SJCRH30 (cell line): ENCODE results near the gene LAD1. TPM values are rescaled to one million over a fixed set of nuclear protein-coding genes. Genes with fewer than 3 reads are reported as not detected.

Experiments used
- DNase-seq, 2 experiments: peaks; one replicate each; pipeline ENCODE4 v3.0.0-alpha.2; 2015 to 2020
- H3K27ac ChIP-seq: fragments of 250-450 bp; sonication (Bioruptor Pico); 2 replicates; pipeline ENCODE4 v1.5.1; 2020; ENCODE audit warnings: mild to moderate bottlenecking, moderate library complexity
- H3K27me3 ChIP-seq: fragments of 250-450 bp; sonication (Bioruptor Pico); 2 replicates; pipeline ENCODE4 v1.5.1; 2020; ENCODE audit warnings: mild to moderate bottlenecking, moderate library complexity
- H3K36me3 ChIP-seq: fragments of 250-450 bp; sonication (Bioruptor Pico); 2 replicates; pipeline ENCODE4 v1.5.1; 2020; ENCODE audit warnings: mild to moderate bottlenecking, moderate library complexity
- H3K4me1 ChIP-seq: fragments of 250-450 bp; sonication (Bioruptor Pico); 2 replicates; pipeline ENCODE4 v1.5.1; 2020; ENCODE audit warnings: mild to moderate bottlenecking, moderate library complexity
- H3K4me3 ChIP-seq: fragments of 250-450 bp; sonication (Bioruptor Pico); 2 replicates; pipeline ENCODE4 v1.5.1; 2020; ENCODE audit warnings: mild to moderate bottlenecking, moderate library complexity
- H3K9me3 ChIP-seq: fragments of 250-450 bp; sonication (Bioruptor Pico); replicated peaks from 2 replicates; pipeline ENCODE4 v1.5.1; 2020; ENCODE audit warnings: mild to moderate bottlenecking, moderate library complexity
- total RNA-seq: library from RNA; depleted of rRNA; stranded (reverse); fragments of >200 nt; shearing (Covaris generic); gene quantifications from 2 replicates; pipeline ENCODE4 v1.2.3, GENCODE V29; 2014

Gene LAD1
- total RNA-seq, 1 experiment from 2014 or later: 1.1 TPM

- Histone ChIP-seq H3K36me3 (no peaks in the 10 kb centered on the region), H3K27ac (no peak overlapping the region), H3K9me3 (no peaks in the 10 kb centered on the region), H3K4me1 (peaks cover 28% of the 10 kb centered on the region), H3K27me3 (no peaks in the 10 kb centered on the region), H3K4me3 (no peak overlapping the region)
- DNase-seq: no peak
Observed at GRCh38 chr1:201391225-201391624, 7.9 kb downstream of the LAD1 start.

DNA sequence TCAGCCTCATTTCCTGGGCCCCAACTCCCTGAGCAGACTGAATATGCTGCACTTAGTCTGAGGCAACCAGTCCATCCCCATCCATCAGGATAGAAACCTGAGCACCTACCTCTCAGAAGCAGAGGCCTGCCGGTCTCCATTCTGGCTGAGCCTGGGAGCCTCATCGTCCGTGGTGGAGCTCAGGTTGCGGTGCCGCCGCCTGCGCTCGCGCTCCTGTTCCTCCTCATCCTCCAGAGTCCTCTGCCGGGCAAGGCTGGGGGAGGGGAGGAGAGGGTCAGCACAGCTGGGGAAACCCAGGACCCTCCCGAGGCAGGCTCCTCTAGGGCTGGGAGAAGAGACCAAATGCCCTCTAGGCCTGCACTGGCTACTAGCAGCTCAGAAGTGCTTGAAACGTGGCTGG is 10.1 kb downstream of the LAD1 start:
- Histone ChIP-seq H3K9me3 (no peaks in the 10 kb centered on the region), H3K4me1 (peaks cover 23% of the 10 kb centered on the region), H3K27me3 (no peaks in the 10 kb centered on the region), H3K27ac (no peak overlapping the region), H3K36me3 (no peaks in the 10 kb centered on the region), H3K4me3 (no peak overlapping the region)
- DNase-seq: no peak

GRCh38 chr1:201386208-201386607 is 12.9 kb downstream of the LAD1 start:
- H3K27ac ChIP-seq: no peak overlapping the region
- no peak overlapping the region for H3K4me3 ChIP-seq
- H3K4me1 ChIP-seq: peaks cover 31% of the 10 kb centered on the region
- H3K27me3 ChIP-seq: no peaks in the 10 kb centered on the region
- no peaks in the 10 kb centered on the region for H3K36me3 ChIP-seq
- no peaks in the 10 kb centered on the region for H3K9me3 ChIP-seq
- no peak for DNase-seq

DNA sequence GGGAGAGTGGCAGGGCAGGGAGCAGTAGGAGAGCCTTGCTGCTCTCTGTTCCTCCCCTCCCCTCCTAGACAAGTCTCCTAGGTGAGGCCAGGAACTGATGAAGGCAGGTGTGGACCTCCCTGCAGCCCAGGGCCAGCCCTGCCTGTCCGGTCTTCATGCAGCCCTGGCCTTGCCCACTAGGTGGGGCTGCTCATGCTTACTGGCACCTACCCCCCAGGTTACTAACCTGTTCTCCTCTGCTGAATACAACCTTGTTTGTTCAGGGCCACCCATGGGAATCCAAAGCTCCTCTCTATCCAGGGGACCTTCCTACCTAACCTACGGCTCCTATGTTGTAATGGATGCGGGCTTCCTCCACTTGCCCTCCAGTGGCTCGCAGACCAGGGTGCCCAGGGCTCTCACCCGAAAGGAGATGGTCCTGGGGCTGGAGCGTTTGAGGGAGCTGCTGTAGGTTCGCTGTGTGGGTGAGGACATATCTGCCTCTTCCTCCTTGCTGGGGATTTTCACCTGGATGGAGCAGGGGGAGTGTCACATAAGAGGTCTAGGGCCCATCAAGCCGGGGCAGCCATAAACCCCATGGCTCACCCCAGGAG is 13.7 kb downstream of the LAD1 start:
- Histone ChIP-seq H3K27ac (no peak overlapping the region), H3K4me3 (no peak overlapping the region), H3K4me1 (peaks cover 31% of the 10 kb centered on the region), H3K36me3 (no peaks in the 10 kb centered on the region), H3K9me3 (no peaks in the 10 kb centered on the region), H3K27me3 (no peaks in the 10 kb centered on the region)
- peak; percentile 70 to 80 for DNase-seq

DNA sequence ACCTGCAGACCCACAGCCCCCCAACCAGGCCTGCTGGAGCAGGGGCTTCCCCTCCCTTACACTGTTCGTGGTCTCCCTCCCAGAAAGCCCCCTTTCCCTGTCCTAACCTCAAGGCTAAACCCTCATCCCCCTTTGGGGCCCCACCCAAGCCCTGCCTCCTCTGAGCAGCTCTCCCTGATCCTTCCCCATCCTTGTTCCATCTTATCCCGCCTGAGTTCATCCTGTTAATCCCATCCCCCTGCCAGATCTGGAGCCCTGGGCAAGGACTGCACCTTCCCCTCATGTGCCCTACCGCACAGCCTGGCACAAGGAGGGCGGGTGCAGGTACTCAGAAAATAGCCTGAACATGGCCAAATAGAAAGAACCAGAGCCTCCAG is 14.7 kb downstream of the LAD1 start:
- Histone ChIP-seq H3K9me3 (no peaks in the 10 kb centered on the region), H3K4me3 (no peak overlapping the region), H3K4me1 (peaks cover 31% of the 10 kb centered on the region), H3K27ac (peak overlapping the region; percentile 68), H3K36me3 (no peaks in the 10 kb centered on the region), H3K27me3 (no peaks in the 10 kb centered on the region)
- no peak for DNase-seq

DNA sequence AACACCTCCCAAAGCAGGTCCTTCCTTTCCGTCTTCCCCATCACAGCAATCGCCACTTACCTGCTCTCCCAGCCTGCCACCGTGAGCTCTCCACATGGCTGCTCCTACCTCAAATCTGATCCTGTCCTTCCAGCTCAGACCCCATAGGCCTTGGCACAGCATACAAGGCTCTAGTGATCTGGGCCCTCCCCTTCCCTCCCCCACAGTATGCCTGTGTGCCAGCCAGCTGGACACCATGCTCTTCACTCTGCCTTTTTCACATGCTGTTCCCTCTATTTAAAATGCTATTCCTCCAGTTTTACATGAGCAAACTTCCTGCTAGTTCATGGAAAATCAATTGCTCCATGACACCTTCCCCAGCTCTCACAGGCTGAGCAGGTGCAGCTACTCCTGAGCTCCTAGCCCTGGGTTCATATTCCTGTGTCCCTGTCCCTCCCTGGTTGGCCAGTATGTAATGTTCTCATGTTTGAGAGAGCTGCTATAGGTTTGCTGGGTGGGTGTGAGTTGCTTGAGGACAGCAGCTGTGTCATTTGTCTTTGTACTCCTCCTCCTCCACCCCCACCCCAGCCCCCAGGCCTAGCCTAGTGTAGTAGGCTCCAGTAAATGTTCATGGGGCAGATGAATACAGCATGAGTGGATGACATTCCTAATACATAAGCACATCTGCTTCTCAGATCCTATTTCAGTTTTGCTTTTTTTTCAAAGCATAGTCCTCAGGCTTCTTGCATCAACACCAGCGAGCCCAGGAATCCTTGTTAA is 15.3 kb downstream of the LAD1 start:
- Histone ChIP-seq H3K4me1 (peaks cover 31% of the 10 kb centered on the region), H3K36me3 (no peaks in the 10 kb centered on the region), H3K27me3 (no peaks in the 10 kb centered on the region), H3K27ac (peak overlapping the region; percentile 68), H3K9me3 (no peaks in the 10 kb centered on the region), H3K4me3 (no peak overlapping the region)
- DNase-seq: peak; percentile 98 to 99

- no peaks in the 10 kb centered on the region for H3K27me3 ChIP-seq
- DNase-seq: no peak
- no peak overlapping the region for H3K27ac ChIP-seq
- peaks cover 54% of the 10 kb centered on the region for H3K4me1 ChIP-seq
- no peaks in the 10 kb centered on the region for H3K9me3 ChIP-seq
- no peaks in the 10 kb centered on the region for H3K36me3 ChIP-seq
- no peak overlapping the region for H3K4me3 ChIP-seq
Observed at GRCh38 chr1:201381130-201381529, 18.0 kb downstream of the LAD1 start.

DNA sequence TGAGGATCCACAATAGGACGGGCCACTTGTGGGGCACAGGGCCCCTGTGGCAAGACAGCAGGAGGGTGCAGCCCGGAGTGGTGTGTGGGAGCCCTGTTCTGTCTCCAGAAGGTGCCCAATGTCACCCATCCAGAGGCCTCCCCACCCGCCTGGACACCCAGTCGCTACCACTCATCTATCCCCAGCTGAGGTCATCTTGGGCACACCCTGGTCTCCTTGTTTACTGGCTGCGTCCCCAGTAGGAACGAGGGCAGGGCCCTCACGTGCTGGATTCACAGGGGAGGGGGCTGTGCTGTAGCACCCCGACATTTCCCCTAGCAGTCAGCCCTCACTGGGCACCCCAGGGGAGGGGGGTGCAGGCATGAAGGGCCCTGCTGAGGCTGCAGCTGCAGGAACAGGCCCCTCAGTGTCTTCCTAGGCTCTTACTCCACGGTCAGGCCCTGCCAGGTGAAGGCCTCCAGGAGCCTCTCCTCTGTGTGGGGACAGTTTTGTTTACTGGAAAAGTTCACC is 19.3 kb downstream of the LAD1 start:
- Histone ChIP-seq H3K27ac (no peak overlapping the region), H3K9me3 (no peaks in the 10 kb centered on the region), H3K36me3 (no peaks in the 10 kb centered on the region), H3K4me1 (peaks cover 58% of the 10 kb centered on the region), H3K27me3 (no peaks in the 10 kb centered on the region), H3K4me3 (no peak overlapping the region)
- DNase-seq: no peak

GRCh38 chr1:201378804-201379203 is 20.3 kb downstream of the LAD1 start:
- no peak overlapping the region for H3K27ac ChIP-seq
- H3K4me1 ChIP-seq: peaks cover 61% of the 10 kb centered on the region
- no peak for DNase-seq
- no peaks in the 10 kb centered on the region for H3K27me3 ChIP-seq
- no peaks in the 10 kb centered on the region for H3K9me3 ChIP-seq
- no peaks in the 10 kb centered on the region for H3K36me3 ChIP-seq
- H3K4me3 ChIP-seq: no peak overlapping the region

DNA sequence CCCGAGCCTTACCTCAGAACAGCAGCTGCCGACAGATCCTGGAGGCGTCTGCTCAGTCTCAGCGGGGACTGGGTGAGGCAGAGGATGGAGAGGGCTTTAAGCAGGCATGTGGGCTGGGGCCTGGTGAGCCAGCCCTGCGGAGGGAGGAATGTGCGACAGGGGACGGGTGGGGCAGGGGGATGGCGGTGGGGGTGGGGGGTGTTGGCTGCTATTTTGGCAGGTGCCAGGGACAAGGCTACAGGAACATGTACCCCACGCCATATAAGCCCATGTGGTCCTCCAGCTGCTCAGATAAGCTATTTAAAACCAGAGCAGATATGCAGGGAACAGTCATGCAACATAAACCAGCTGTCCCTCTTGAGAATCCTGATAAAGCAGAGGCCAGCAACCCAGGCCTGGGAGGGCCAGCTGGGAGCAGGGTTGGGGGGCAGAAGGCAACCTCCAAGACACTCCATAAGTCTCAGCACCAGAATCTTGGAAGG is 21.5 kb downstream of the LAD1 start, which contains the start of gene TNNT2:
TNNT2 (minus strand) TSS at position 70 of the 482 bp plus-strand sequence. CDS start 4,426 bp downstream, outside the sequence.
- Histone ChIP-seq H3K27ac (peak within 1 kb of the TSS; percentile 78), H3K9me3 (no peaks in the 10 kb centered on the region), H3K27me3 (no peaks in the 10 kb centered on the region), H3K4me1 (peaks cover 55% of the 10 kb centered on the region), H3K36me3 (no peaks in the 10 kb centered on the region), H3K4me3 (peak within 1 kb of the TSS; percentile 57)
- DNase-seq: peak; percentile 91 to 92

DNA sequence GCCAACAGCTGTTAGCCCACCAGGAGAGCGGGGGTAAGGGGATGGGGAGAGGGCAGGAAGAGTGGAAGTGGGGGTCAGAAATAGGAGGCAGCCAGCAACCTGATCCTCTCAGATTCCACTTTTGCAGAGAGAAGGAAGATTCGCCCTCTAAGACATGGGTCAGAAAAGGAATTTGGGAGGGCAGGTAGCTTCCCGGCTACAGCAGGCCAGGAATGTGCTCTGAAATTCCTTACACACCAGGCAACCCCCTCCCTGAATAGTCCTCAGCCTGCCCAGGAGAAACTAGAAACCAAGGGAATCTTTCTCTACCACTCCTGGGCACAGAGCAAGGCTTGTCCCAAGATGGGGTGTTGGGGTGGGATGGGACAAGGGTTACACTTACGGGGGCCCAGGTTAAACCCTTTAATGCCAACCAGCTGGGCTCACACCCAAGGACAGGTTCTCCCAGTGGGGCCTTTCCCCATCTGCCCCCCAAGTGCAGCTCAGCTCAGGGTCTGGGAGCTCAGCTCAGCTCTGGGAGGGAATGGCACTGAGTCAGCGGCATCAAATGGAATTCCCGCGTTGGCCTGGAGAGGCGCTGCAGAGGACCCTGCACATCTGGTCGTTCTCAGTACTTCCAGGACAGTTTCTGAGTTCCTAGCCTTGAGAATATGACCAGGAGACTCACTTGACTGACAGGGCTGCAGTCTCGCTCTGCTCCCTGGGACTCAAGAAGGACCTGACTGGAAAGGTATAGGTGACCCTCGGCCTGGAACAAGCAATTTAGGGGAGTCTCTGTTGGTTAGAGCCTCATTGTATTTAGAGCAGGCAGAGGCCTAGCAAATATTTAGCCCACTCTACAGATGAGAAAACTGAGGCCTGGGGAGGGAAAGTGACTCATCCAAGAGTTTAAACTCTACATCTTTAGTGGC is 22.4 kb downstream of the LAD1 start:
- Histone ChIP-seq H3K36me3 (no peaks in the 10 kb centered on the region; the same call in 1 of the 2 replicates), H3K27me3 (no peaks in the 10 kb centered on the region), H3K27ac (peak overlapping the region; percentile 78), H3K4me3 (peak overlapping the region; percentile 57), H3K4me1 (peaks cover 57% of the 10 kb centered on the region), H3K9me3 (no peaks in the 10 kb centered on the region)
- peak; percentile 93 to 94 for DNase-seq

- Histone ChIP-seq H3K4me1 (peaks cover 57% of the 10 kb centered on the region), H3K9me3 (no peaks in the 10 kb centered on the region), H3K27ac (peak overlapping the region; percentile 78), H3K36me3 (no peaks in the 10 kb centered on the region; the same call in 1 of the 2 replicates), H3K4me3 (peak overlapping the region; percentile 57), H3K27me3 (no peaks in the 10 kb centered on the region)
- DNase-seq: no peak
Observed at GRCh38 chr1:201376107-201376463, 23.0 kb downstream of the LAD1 start.

DNA sequence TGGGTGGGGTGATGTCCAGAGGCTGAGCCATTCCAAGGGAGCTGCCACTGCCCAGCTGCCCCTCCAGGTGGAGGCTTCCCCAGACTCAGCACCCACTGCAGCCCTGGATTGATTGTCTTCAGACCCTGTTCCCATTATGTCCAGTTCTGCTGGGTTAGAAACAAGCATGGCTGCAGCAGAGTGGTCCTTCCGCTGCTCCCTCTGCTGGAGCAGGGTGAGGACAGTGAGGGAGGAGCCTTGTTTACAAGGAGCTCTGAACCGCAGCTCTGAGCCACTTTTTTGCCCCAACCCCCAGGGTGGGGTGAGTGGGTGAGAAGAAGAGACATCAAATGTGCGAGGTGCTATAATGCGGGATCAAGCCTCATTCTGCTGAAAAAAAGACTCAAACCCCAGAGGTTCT is 24.0 kb downstream of the LAD1 start:
- no peaks in the 10 kb centered on the region for H3K9me3 ChIP-seq
- no peak overlapping the region for H3K4me3 ChIP-seq
- H3K4me1 ChIP-seq: peaks cover 57% of the 10 kb centered on the region
- DNase-seq: peak in 1 of 2 experiments; percentile 37
- H3K27ac ChIP-seq: no peak overlapping the region
- H3K36me3 ChIP-seq: peaks cover 7% of the 10 kb centered on the region
- no peaks in the 10 kb centered on the region for H3K27me3 ChIP-seq

GRCh38 chr1:201374364-201374763 is 24.8 kb downstream of the LAD1 start:
- Histone ChIP-seq H3K9me3 (no peaks in the 10 kb centered on the region), H3K27me3 (no peaks in the 10 kb centered on the region), H3K4me3 (no peak overlapping the region), H3K4me1 (peaks cover 57% of the 10 kb centered on the region), H3K27ac (peak overlapping the region; percentile 3; the same call in 1 of the 2 replicates), H3K36me3 (peaks cover 14% of the 10 kb centered on the region)
- peak in 1 of 2 experiments; percentile 42 for DNase-seq
